HepG2 (cell line): ENCODE measurements around the gene POLR1C. TPM values are rescaled to one million over a fixed set of nuclear protein-coding genes. Genes with fewer than 3 reads are reported as not detected.

Experiments used
- BHLHE40 ChIP-seq: IDR thresholded peaks from 2 replicates; pipeline ENCODE4 v1.6.1; 2011; ENCODE audit warnings: low read length, improper control_type of control experiment
- CCDC6 ChIP-seq: sonication (generic); formaldehyde crosslinking; IDR thresholded peaks from 2 replicates; pipeline ENCODE4 v1.8.1; 2022; ENCODE audit warnings: mild to moderate bottlenecking, missing genetic modification reagents, moderate library complexity
- HCFC1 ChIP-seq: fragments of 150-350 bp; IDR thresholded peaks from 2 replicates; pipeline ENCODE4 v1.6.1; 2014; ENCODE audit warnings: low read depth, low read length
- HNRNPK ChIP-seq: fragments of 200-400 bp; formaldehyde crosslinking; IDR thresholded peaks from 2 replicates; pipeline ENCODE4 v1.6.1; 2018; ENCODE audit warnings: low read length, low read depth, moderate library complexity, mild to moderate bottlenecking; ENCODE audit not compliant: poor library complexity, severe bottlenecking
- HNRNPUL1 ChIP-seq: fragments of 200-400 bp; formaldehyde crosslinking; IDR thresholded peaks from 2 replicates; pipeline ENCODE4 v1.6.1; 2017; ENCODE audit warnings: low read depth, mild to moderate bottlenecking, low read length, moderate library complexity
- HOXD1 ChIP-seq: sonication (generic); formaldehyde crosslinking; IDR thresholded peaks from 2 replicates; pipeline ENCODE4 v1.5.0; 2020; ENCODE audit warnings: missing genetic modification reagents
- MBNL3 ChIP-seq: fragments of 250-450 bp; sonication (Bioruptor Pico); conservative IDR thresholded peaks from 2 replicates; pipeline ENCODE4 v1.8.0; 2022; ENCODE audit warnings: mild to moderate bottlenecking, inconsistent platforms
- NCOR1 ChIP-seq: fragments of 200-600 bp; sonication (generic); IDR thresholded peaks from 2 replicates; pipeline ENCODE4 v1.7.0; 2017; ENCODE audit warnings: antibody characterized with exemption, low read length, borderline replicate concordance
- PHF20 ChIP-seq: sonication (generic); formaldehyde crosslinking; IDR thresholded peaks from 2 replicates; pipeline ENCODE4 v1.5.0; 2020; ENCODE audit warnings: mild to moderate bottlenecking, missing genetic modification reagents
- RARA ChIP-seq: IDR thresholded peaks from 2 replicates; pipeline ENCODE4 v1.6.1; 2016; ENCODE audit warnings: missing genetic modification reagents, missing compliant biosample characterization
- RBM39 ChIP-seq: fragments of 200-400 bp; formaldehyde crosslinking; IDR thresholded peaks from one replicate; pipeline ENCODE4 v1.6.1; 2018; ENCODE audit warnings: antibody characterized with exemption, mild to moderate bottlenecking, low read depth, low read length; ENCODE audit not compliant: poor library complexity, severe bottlenecking
- TGIF2 ChIP-seq: IDR thresholded peaks from 2 replicates; pipeline ENCODE4 v1.6.1; 2016; ENCODE audit warnings: control low read depth, missing compliant biosample characterization
- ZNF460 ChIP-seq: sonication (generic); formaldehyde crosslinking; IDR thresholded peaks from 2 replicates; pipeline ENCODE4 v1.5.1; 2020; ENCODE audit warnings: missing genetic modification reagents, mild to moderate bottlenecking, borderline replicate concordance
- ZNF558 ChIP-seq: sonication (generic); formaldehyde crosslinking; IDR thresholded peaks from 2 replicates; pipeline ENCODE4 v1.9.0; 2022; ENCODE audit warnings: mild to moderate bottlenecking, missing genetic modification reagents, borderline replicate concordance
- ZNF619 ChIP-seq: sonication (generic); formaldehyde crosslinking; IDR thresholded peaks from 2 replicates; pipeline ENCODE4 v1.4.0; 2020; ENCODE audit warnings: mild to moderate bottlenecking, missing genetic modification reagents
- ZNF776 ChIP-seq: sonication (generic); formaldehyde crosslinking; IDR thresholded peaks from 2 replicates; pipeline ENCODE4 v1.4.0; 2020; ENCODE audit warnings: mild to moderate bottlenecking, missing genetic modification reagents
- polyA plus RNA-seq, 8 experiments: library from polyadenylated mRNA; depleted of rRNA in 3 of 8; stranded (reverse) in 7 of 8; unstranded in 1 of 8; fragments of >200 nt; fragmentation: Illumina TruSeq in 4 of 8; extraction: Trizol in 4 of 8; gene quantifications; 2 replicates each; pipeline versions ENCODE4 v1.2.1 to v1.2.3, GENCODE V29; 2011 to 2016; ENCODE audit warnings: low read depth in 4 of 8, missing spikeins in 1 of 8, mixed read lengths in 1 of 8; ENCODE audit not compliant: insufficient read depth in 1 of 8
- total RNA-seq, 5 experiments: library from RNA; depleted of rRNA; stranded (reverse); fragments of >200 nt; fragmentation: Illumina TruSeq; extraction: Trizol; gene quantifications; 2 replicates each; pipeline ENCODE4 v1.2.3, GENCODE V29; 2016; ENCODE audit warnings: low read depth in 1 of 5
- TF ChIP-seq, protein P1 (sequence below): sonication (generic); formaldehyde crosslinking; IDR thresholded peaks from 2 replicates; pipeline ENCODE4 v1.5.1; 2020; ENCODE audit warnings: mild to moderate bottlenecking, missing genetic modification reagents, moderate library complexity
- TF ChIP-seq, protein P2 (sequence below): sonication (generic); IDR thresholded peaks from 2 replicates; pipeline ENCODE4 v1.6.1; 2016; ENCODE audit warnings: low read depth, borderline replicate concordance
- TF ChIP-seq, protein P3 (sequence below): sonication (generic); formaldehyde crosslinking; IDR thresholded peaks from 2 replicates; pipeline ENCODE4 v1.4.0; 2020; ENCODE audit warnings: missing genetic modification reagents

POLR1C gene
- total and polyA plus RNA-seq, 2 of the 13 experiments (the other 11 are each of a cell fraction or from before 2014, with no cell fraction given): 62.6 to 72.2 TPM

DNA sequence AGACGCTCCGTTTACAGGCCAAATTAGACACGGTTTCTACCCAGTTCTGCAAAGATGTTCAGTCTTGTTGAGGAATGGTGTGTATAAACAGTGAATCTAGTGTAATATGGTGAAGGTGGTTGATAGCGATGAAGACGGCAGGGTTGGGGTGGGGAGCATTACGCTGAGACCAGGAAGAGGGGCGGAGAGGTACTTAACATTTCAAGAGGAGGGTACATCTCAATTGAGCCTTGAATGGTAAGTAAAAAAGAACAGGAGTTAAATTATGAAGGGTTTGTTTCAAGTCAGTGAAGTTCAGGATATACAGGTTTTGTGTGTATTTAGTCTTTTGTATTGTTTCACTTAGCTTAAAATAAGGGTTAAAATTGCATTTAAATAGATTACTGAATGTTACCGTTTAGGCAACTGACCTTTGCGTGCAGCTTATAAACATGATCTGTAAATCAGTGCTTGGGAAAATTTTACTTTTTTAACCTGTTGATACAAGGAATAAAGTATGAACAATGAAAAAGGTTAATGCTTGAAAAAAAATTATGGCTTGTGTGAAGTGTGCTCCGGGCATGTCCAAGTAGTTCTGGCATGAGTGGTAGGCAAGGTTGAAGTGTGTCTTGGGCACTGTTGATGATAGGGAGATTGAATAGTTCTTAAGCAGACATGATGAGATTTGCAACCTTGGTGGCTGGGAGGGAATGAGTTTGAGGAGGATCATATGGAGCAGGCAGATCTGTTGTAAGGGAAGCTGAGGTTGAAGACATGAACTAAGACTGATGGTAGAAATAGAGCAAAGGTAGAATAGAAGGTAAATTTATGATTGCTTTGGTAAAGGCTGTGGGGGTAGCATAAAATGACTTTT lies 842 bp downstream of the POLR1C start (continued):
- TF ChIP-seq ZNF776 (CRISPR knock-in tag) (no peak), ZNF558 (CRISPR knock-in tag) (no peak), HCFC1 (no peak), ZNF619 (CRISPR knock-in tag) (0 out of 2 replicates have a peak, but pooled peaks have one; percentile 8), TGIF2 (CRISPR knock-in tag) (no peak), ZNF460 (no peak), PHF20 (CRISPR knock-in tag) (no peak), RARA (CRISPR knock-in tag) (no peak), HNRNPUL1 (no peak), HOXD1 (CRISPR knock-in tag) (no peak), RBM39 (no peak), BHLHE40 (no peak), HNRNPK (no peak), CCDC6 (CRISPR knock-in tag) (0 out of 2 replicates have a peak, but pooled peaks have one; percentile 9), MBNL3 (no peak), NCOR1 (no peak)
- TF ChIP-seq, protein P1, sequence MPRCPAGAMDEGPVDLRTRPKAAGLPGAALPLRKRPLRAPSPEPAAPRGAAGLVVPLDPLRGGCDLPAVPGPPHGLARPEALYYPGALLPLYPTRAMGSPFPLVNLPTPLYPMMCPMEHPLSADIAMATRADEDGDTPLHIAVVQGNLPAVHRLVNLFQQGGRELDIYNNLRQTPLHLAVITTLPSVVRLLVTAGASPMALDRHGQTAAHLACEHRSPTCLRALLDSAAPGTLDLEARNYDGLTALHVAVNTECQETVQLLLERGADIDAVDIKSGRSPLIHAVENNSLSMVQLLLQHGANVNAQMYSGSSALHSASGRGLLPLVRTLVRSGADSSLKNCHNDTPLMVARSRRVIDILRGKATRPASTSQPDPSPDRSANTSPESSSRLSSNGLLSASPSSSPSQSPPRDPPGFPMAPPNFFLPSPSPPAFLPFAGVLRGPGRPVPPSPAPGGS: no peak
- TF ChIP-seq, protein P2, sequence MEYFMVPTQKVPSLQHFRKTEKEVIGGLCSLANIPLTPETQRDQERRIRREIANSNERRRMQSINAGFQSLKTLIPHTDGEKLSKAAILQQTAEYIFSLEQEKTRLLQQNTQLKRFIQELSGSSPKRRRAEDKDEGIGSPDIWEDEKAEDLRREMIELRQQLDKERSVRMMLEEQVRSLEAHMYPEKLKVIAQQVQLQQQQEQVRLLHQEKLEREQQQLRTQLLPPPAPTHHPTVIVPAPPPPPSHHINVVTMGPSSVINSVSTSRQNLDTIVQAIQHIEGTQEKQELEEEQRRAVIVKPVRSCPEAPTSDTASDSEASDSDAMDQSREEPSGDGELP: no peak
- TF ChIP-seq, protein P3, sequence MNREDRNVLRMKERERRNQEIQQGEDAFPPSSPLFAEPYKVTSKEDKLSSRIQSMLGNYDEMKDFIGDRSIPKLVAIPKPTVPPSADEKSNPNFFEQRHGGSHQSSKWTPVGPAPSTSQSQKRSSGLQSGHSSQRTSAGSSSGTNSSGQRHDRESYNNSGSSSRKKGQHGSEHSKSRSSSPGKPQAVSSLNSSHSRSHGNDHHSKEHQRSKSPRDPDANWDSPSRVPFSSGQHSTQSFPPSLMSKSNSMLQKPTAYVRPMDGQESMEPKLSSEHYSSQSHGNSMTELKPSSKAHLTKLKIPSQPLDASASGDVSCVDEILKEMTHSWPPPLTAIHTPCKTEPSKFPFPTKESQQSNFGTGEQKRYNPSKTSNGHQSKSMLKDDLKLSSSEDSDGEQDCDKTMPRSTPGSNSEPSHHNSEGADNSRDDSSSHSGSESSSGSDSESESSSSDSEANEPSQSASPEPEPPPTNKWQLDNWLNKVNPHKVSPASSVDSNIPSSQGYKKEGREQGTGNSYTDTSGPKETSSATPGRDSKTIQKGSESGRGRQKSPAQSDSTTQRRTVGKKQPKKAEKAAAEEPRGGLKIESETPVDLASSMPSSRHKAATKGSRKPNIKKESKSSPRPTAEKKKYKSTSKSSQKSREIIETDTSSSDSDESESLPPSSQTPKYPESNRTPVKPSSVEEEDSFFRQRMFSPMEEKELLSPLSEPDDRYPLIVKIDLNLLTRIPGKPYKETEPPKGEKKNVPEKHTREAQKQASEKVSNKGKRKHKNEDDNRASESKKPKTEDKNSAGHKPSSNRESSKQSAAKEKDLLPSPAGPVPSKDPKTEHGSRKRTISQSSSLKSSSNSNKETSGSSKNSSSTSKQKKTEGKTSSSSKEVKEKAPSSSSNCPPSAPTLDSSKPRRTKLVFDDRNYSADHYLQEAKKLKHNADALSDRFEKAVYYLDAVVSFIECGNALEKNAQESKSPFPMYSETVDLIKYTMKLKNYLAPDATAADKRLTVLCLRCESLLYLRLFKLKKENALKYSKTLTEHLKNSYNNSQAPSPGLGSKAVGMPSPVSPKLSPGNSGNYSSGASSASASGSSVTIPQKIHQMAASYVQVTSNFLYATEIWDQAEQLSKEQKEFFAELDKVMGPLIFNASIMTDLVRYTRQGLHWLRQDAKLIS (CRISPR knock-in tag): no peak
